Raji (cell line): ENCODE data around the gene MAGI2.

Source experiments
- POLR2A ChIP-seq: IDR thresholded peaks from 2 replicates; pipeline ENCODE4 v1.6.1; 2011; ENCODE audit warnings: low read depth, low read length, control low read depth; ENCODE audit not compliant: insufficient read depth

Gene MAGI2

DNA sequence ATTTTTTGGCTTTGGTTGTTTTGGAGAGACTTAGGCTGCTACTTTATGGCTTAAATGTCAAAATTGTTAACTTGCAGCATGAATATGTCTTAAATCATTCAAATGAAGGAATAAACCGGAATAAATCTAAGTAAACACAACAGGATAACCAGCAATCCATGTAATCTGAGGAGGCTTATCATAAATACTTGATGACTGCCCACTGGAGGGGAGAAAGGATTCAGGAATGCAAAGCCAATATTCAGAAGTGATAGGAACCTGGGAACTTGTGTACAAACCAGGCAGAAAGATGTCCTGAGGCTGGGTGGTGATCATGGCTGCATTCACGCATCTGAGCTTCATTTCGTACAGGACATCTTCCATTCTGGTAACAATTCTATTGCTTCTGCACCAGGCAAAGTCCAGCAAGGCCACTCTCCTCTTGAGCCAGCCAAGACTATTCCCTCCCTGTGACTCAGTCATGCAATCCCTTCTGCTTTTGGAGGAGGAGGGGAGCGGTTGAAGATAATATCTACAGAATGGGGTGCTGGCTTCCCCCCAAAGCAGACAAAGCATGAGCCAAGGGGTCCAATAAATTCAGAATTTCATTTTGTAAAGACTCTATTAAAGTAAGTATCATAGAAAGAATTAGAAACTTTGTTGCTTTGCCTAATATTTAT, 1280.4 kb downstream of the MAGI2 start:
- TF ChIP-seq POLR2A: no peak

DNA sequence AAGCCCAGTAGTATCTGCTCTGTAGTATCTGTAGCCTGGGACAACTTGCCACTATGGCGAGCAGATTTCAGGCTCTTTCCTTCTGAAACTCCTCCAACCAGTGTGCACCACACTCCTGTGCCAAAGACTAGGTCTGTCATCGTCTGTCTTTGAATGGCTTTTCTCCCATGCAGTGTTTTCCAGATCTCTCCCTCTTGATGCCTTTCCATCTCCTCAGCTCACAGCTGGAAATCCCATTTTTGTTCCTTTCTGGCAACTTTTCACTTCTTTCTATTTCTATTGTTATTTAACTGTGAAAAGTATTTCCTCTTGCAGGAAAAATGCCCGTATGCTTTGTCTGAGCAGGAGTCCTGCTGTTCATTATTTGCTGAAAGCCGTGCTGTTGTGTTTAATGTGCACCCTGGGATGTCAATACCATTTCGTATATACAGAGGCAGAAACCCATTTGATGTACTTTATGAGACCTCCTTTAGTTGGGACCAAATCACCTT, 1281.2 kb downstream of the MAGI2 start:
- no peak for TF ChIP-seq POLR2A

DNA sequence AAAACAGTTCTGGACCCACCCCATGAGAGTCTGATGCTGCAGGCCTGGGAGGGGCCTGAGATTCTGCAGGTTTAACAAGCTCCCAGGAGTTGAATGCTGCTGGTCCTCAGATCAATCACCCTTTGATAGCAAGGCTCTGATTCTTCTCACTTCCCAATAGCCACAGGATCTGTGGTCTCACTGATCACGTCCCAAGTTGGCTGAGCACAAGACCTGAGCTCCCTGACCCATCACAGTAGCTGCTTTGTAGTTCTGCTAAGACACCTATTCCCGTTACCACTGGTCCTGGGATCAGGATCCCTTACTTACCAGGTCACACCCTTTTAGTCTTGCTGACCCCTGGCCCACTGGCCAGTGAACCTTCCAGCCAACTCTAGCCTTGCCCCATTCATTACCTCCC, 1282.1 kb downstream of the MAGI2 start:
- TF ChIP-seq POLR2A: no peak

DNA sequence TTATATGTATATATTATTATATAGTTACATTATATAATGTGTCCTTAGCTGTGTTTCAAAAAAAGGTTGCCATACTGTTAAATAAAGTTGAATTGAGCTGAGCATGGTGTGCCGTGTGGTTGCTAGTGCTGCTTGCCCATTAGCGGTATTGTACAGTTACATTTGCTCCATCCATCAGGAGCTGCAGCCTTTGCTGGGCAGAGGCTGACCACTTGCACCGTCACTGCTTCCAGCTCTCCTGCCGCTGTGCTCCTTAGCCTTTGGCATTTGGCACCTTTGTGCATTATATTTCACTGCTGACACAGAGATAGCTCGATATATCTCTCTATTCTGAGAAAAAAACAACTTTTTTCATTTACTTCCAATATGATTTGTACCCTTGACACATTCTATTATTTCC, 1282.7 kb downstream of the MAGI2 start:
- no peak for TF ChIP-seq POLR2A

DNA sequence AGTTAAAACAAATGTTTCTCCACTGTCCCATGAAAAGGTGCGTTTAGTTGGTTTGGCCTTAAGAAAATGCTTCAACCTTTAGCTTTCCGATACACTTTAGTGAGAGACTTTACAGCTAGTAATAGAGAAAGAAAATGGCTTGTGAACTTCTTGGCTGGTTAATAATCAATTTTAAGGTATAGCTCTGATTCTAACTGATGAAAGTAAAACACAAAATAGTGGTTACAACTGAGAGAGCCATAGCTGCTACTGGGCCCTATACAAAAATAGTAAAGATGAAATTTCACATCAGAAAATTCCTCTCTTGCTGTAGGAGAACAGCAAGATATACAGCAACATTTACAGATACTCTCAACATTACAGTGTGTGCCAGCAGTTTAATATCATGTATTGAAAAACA, 1283.5 kb downstream of the MAGI2 start:
- TF ChIP-seq POLR2A: no peak

DNA sequence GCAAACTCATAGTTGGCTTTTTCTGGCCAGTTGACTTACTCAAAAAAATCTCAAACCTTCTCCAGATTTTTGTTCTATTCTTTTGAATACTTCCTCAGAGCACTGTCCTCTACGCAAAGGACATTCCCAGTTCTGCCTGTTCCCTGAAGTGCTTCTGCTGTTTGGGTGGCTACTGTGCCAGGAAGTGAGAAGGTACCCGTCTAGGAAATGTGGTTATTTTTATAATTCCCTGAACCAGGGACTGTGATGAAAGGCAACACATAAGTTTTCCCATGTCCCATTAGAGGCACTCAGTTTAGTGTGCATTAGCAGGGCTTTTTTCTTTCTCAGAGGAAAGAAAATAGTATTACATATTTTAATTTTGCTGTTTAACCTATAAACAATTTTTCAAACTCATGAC, 1284.6 kb downstream of the MAGI2 start:
- TF ChIP-seq POLR2A: no peak

DNA sequence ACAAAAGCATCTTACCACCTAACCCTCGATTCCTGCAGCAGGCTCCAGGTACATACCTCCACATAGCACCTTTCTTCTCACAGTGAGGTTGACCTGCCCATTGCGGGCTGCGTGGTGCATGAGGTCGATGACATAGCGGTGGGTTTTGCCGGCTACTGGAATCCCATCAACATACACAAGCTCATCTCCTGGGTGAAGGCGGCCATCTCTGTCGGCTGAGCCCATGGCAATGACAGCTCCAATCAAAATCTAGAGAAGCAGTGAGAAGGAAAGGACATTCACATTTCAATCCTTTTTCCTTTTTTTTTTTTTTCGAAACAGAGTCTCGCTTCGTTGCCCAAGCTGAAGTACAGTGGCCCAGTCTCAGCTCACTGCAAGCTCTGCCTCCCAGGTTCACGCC, 1285.6 kb downstream of the MAGI2 start:
- no peak for TF ChIP-seq POLR2A

DNA sequence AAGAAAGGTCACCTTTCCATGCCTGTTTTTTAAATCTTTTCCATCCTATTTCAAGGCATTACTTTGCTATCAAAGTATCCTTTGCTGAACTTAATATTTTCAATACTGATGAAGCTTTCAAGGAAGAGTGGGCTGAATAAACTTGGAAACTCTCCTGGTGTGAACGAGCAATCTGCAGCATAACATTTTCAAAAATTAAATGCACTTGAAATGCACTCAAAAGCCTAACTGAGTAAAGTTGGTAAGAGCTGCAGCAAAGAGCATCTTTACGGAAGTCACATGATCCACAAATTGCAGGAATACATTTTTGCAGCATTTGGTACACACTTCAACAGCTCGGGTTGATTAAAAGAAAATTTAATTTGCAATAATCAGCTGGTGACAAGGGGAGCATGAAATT, 1287.6 kb downstream of the MAGI2 start:
- no peak for TF ChIP-seq POLR2A

DNA sequence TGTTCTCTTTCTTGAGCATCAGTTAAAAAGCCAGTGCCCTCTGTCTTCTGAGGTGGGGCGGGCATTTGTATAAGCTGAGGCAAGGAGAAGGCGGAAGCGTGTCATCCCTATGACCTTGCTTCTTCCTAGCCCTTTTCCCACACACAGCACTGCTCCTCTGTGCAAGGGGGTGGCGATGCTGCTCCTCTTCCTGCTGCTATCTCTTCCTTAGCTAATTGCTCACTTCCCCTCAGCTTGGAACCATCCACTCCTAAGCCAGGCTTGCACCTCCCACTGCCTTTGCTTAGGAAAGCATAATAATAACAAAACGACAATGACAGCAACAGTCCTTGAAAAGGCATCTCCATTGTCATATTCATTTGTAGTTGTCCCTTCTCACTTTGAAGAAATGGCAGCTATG, 1288.0 kb downstream of the MAGI2 start:
- no peak for TF ChIP-seq POLR2A

DNA sequence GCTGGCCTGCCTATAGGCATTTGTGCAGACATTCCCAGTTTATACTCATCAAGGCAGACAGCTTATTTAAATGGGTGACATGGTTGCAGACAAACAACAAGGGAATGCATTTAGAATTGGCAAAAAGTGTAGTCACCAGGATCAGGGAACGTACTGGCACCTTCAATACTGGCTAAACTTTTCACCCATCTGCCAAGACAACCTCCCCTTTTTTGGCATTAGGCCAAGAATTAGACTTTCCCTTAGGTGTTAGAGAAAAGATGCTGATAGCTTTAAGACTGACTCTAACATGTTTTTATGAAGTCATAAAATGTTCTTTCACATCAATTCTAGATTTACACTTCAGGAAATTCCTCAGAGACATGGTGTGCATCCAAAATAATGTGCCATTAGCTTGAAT, 1289.0 kb downstream of the MAGI2 start:
- TF ChIP-seq POLR2A: no peak

DNA sequence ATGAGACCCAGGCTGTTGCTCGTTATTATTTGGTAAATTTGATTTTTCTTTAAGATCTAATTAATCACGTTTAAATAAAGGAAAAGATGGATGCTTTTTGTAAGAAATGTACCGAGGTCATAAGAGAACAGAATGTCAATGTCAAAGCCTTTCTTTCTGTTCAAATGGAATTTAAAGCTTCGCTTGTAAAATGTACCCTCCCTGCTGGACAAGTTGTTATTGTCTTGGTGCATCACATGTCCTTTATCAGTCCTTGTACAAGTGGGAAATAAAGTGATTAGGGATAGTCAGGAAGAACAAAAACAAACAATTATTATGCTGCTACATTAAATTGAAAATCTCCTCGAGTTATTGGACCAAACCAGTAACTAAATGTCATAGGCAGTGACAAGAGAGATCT, 1291.7 kb downstream of the MAGI2 start:
- TF ChIP-seq POLR2A: no peak

DNA sequence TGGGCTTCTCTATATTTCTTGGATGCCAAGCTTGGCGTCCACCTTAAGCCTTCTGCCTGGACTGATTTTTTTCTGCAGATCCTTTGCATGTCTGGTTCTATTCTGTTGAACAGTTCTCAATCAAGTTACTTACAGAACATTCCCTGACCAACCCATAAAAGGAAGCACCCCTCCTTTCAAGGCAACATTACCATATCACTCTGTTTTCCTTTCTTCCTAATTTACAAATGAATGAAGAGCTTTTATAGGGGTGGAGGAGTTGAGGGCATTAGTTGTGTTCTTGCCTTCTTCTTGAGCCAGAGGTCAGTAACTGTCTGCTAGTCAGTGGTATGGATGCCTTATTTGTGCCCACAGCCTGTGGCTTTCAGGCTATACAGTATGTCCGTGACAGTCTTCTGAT, 1293.9 kb downstream of the MAGI2 start:
- TF ChIP-seq POLR2A: no peak

DNA sequence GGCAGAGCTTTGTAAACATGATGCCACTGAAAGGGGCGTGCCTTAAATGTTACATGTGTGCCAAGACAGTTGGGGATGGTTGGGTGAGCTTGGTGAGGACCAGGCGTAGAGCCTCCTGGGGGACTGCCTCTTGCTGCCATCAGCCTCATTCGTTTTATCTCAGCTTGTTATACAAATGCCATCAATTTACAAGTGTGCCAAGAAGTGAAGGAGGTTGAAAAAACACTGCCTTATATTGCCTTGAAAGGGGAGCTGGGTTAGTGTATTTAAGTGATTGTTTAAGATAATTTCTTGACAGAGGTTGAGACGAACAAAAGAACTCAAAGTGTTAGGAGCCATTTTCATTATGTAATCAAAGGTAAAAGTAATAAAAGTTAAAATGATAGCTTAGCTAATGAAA, 1300.2 kb downstream of the MAGI2 start:
- TF ChIP-seq POLR2A: no peak

DNA sequence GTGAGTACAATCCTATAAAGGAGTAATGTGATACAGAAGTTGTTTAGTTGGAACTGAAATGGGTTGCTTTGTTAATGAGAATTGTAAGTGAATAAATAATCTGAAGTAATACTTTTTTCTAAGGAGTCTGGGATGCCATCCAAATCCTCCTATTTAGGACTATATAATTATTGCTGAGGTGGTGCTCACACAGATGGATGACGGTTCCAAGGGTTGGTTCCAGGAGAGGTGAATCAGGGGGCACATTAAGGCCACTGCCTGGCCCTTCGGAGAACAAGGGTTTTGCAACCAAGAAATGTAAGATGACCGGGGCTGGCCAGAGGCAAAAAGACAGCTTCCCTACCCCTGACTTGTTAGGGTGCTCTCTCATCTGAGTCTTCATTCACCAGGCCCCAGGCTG, 1302.2 kb downstream of the MAGI2 start:
- TF ChIP-seq POLR2A: no peak

DNA sequence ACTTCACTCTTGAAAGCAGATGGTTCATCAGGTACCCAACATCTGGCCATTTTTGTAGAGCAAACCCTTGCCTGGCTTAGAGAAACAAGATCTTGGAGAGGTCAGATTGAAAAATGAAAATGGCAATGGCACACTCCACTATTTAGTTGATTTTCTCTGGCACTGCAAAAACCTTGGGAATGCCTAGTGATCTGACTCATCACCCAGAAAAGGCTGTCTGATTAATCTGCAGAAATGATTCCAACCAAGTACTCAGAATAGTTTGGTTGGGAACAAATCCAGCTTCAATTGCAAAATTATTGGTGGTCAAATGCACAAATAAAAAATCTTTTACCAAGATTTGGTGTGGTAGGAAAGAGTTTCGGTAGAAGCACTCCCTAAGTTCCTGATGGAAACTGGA, 1303.7 kb downstream of the MAGI2 start:
- no peak for TF ChIP-seq POLR2A

DNA sequence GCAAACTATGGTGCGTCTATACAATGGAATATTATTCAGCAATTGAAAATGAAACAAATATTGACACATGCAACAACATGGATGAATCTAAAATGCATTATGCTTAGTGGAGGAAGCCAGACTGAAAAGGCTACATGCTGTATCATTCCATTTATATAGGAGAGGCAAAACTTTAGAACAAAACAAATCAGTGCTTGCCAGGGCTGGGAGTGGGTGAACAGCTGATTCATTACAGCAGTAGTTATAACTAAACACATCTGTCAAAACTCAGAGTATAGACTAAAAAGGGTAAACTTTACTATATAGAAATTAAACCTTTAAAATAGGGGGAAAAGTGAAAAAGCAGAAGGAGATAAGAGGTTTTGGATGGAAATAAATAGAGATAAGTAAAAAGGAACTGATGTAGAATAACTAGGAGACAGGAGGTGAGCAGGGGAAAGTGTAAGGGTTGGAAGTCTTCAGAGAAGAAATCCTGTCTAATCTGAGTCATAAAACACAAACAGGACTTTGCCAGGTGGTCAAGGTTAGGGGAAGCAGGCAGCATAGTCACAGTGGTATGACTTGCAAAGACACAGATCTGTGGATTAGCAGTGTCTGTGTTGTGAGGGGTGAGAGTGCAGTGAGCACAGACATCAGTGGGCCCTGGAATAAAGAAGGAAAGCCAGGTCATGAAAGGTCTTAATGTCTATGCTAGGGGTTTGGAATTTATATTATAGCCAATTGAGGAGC, 1305.1 kb downstream of the MAGI2 start:
- no peak for TF ChIP-seq POLR2A

DNA sequence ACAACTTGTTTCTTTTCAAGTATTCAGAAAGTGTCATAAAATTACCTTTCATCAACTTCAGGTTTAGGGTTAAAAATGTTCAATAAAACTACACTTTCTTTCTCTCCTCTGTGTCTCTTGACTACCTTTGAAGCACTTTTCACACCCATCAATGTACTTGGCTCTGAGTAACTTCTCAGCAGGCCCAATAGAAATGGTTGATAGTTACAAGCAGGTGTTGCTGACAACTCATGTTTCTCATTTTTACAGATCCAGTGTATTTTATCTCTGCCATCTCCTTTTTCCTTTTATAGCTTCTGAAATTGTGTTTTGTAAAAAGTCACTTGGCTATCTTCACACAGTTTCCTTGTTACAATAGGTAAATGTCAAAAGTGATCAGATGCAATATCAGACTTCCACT, 1306.9 kb downstream of the MAGI2 start:
- no peak for TF ChIP-seq POLR2A

DNA sequence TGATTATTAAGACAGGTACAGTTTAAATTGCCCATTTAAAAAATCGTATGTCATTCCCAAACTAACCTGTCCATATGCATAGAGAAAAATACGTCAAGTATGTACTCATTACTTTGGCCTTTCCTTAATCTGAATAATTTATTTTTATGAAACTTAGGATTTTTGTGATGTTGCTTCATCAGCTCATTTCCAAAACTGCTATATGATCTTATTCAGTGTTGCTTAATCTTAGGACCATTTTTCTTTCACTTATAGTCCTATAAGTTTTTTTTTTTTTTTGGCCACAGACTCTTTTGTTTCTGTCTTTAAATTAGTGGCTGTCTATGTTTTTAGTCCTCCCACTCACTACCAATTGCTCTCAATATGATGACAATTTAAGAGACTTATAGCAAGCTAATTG, 1309.8 kb downstream of the MAGI2 start:
- no peak for TF ChIP-seq POLR2A
